ENCODE data around the gene PRXL2B. TPM values are rescaled to one million over a fixed set of nuclear protein-coding genes. Genes with fewer than 3 reads are reported as not detected.

The PRXL2B gene
- total RNA-seq, 4 donors from 2014 or later: 0.51 to 20.5 (median 13.2) TPM

DNA sequence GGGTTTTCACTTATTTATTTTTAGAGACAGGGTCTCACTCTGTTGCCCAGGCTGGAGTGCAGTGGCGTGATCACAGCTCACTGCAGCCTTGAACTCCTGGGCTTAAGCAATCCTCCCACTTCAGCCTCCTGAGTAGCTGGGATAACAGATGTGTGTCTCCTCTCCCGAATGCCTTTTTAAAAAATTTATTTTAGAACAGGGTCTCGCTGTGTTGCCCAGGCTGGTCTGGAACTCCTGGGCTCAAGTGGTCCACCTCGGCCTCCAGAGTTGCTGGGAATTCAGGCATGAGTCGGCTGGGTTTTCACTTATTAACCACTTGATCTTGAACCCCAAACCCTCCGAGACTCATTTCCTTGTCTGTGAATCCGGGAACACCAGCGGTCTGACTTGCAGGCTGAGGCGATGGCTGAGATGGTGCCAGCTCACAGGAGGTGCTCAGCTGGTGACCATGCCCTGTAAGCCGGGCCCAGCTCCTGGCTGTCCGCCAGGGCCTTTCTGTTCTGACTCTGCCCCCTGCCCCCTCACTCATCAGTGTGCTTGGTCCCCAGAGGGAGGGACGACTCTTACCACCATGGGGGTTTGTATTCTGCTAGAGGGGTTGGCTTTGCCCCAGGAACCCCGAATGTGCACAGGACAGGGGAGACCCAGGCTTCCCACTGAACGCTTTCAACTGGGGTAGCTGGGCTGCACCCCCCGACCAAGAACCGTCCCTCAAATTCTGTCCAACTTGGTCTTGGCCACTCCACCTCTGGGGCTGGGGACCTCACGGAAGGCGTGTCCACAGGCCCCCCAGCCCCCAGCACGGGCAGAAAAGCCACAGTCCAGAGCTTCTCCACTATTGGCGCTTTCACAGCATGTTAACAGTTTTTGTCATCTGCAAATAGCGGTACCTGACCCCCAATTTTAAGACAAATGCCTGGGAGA, 23.7 kb downstream of the PRXL2B start:
- Histone ChIP-seq H3K4me3 (no peak overlapping the region), H3K36me3 (no peaks in the 10 kb centered on the region), H3K27ac (no peak overlapping the region), H3K9me3 (peaks cover 0 to 3% of the 10 kb centered on the region in 2 donors), H3K27me3 (peaks cover 0 to 5% of the 10 kb centered on the region in 2 donors), H3K4me1 (no peaks in the 10 kb centered on the region)
- no peak for DNase-seq
- TF ChIP-seq POLR2A (IDR thresholded peaks at IDR 0.05): no peak
- TF ChIP-seq, protein P1, sequence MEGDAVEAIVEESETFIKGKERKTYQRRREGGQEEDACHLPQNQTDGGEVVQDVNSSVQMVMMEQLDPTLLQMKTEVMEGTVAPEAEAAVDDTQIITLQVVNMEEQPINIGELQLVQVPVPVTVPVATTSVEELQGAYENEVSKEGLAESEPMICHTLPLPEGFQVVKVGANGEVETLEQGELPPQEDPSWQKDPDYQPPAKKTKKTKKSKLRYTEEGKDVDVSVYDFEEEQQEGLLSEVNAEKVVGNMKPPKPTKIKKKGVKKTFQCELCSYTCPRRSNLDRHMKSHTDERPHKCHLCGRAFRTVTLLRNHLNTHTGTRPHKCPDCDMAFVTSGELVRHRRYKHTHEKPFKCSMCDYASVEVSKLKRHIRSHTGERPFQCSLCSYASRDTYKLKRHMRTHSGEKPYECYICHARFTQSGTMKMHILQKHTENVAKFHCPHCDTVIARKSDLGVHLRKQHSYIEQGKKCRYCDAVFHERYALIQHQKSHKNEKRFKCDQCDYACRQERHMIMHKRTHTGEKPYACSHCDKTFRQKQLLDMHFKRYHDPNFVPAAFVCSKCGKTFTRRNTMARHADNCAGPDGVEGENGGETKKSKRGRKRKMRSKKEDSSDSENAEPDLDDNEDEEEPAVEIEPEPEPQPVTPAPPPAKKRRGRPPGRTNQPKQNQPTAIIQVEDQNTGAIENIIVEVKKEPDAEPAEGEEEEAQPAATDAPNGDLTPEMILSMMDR (IDR thresholded peaks at IDR 0.05): no peak
- intact Hi-C loops (cut with DNase I; ENCODE audit: low total_unique reads): no loop called here

DNA sequence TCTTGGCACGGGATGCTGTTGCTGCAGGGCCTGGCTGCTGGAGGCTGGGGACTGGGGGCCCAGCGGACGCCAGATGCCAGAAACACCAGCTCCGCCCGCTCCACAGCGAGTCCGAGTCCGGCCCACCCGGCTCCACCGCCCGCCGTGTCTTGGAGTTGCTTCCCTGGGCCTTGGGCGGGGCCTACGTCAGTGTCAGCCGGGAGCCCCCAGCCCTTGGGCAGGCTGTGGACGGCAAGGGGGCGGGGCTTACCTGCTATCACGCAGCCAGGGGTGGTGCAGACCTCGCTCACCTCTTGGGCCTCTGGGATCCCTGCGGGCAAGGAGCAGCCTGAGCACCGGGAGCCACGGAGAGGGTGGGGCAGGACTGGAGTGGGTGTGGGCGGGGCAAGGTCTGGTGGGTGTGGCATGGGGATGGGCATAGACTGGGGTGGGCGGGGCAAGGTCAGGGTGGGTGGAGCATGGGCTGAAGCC, 24.5 kb downstream of the PRXL2B start:
- DNase-seq: no peak
- peaks cover 0 to 1% of the 10 kb centered on the region in 2 donors for H3K27me3 ChIP-seq
- no peak for TF ChIP-seq POLR2A (IDR thresholded peaks at IDR 0.05)
- TF ChIP-seq, protein P1 (IDR thresholded peaks at IDR 0.05): no peak
- H3K9me3 ChIP-seq: peaks cover 0 to 3% of the 10 kb centered on the region in 2 donors
- H3K27ac ChIP-seq: no peak overlapping the region
- H3K4me1 ChIP-seq: no peaks in the 10 kb centered on the region
- no peak overlapping the region for H3K4me3 ChIP-seq
- no peaks in the 10 kb centered on the region for H3K36me3 ChIP-seq
- intact Hi-C loops (cut with DNase I; ENCODE audit: low total_unique reads): no loop called here

DNA sequence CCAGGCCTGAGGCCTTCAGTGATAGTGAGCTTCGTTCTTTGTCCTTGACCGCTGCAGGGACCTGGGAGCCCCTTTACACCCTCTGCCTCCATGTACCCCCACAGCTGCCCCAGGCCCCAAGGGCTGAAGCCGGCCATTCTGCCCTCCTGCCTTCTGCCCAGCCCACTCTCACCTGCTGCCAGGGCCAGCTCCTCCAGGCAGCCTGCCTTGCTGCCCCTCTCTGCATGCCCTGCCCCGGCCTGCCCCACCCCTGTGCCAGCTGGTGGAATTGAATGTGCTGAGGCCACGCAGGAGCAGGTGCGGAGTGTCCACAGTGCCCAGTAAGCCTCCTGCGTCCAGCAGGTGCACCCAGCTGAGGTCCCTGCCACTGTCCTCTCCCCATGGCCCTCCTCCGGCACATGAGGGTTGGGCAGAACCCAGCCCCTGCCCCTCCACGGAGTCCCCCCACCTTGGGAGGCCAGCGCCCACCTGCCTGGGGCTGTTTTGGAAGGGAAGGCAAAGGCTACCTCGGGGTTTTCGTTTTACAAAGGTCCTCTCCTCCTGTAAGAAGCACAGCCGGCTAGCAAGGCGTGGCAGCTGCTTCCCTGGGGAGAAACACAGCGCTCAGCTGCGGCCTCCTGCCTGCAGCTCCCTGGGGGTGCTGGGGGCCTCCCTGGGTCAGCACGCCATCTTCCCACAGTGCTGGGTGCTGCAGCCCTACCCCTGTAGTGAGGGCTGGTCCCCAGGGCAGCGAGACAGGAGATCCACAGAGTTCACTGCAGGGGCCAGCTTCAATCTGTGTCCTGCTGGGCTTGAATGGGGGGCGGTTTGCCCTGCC, 25.3 kb downstream of the PRXL2B start:
- Histone ChIP-seq H3K4me1 (no peaks in the 10 kb centered on the region), H3K36me3 (no peaks in the 10 kb centered on the region), H3K4me3 (no peak overlapping the region), H3K9me3 (peaks cover 0 to 3% of the 10 kb centered on the region in 2 donors), H3K27me3 (no peaks in the 10 kb centered on the region), H3K27ac (no peak overlapping the region)
- intact Hi-C loops (cut with DNase I; ENCODE audit: low total_unique reads): no loop called here
- DNase-seq: no peak
- TF ChIP-seq, protein P1 (IDR thresholded peaks at IDR 0.05): no peak
- TF ChIP-seq POLR2A (IDR thresholded peaks at IDR 0.05): no peak

DNA sequence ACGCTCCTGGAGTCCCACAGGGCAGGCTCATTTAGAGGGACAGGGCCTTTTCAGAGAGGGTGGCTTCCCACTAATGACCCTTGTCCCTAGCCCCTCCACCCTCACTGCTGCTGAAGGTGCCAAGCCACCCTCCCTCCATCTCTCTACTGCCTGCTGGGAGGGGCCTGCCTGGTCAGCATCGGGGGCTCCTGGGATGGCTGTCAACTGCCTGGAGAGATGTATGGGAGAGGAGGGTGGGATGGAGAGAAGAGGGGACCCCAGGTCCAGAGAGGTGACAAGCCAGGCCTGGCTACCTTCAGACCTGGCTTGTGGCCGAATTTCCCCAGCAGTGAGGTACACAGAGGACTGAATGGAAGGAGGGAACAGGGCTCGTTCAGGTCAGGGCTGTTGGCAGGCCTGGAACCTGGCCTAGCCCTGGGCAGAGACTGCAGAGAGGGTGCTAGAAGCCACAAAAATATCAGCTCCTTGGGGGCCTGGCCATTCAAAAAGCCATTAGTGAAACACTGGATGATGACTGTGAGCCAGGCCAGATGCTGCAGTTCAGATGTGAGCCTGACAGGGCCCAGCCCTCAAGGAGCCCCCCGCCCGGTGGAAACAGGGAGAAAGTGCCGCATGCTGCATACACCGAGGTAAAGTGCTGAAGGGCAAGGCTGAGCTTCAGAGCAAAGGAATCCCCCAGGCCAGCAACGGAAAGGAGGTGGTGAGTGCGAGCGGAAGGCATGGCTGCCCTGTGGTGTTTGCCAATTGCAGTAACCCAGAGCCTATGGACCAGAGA, 26.2 kb downstream of the PRXL2B start:
- intact Hi-C loops (cut with DNase I; ENCODE audit: low total_unique reads): no loop called here
- H3K4me1 ChIP-seq: no peaks in the 10 kb centered on the region
- no peak for DNase-seq
- H3K27ac ChIP-seq: no peak overlapping the region
- no peak for TF ChIP-seq POLR2A (IDR thresholded peaks at IDR 0.05)
- TF ChIP-seq, protein P1 (IDR thresholded peaks at IDR 0.05): no peak
- H3K36me3 ChIP-seq: no peaks in the 10 kb centered on the region
- H3K9me3 ChIP-seq: peaks cover 0 to 3% of the 10 kb centered on the region in 2 donors
- H3K4me3 ChIP-seq: no peak overlapping the region
- no peaks in the 10 kb centered on the region for H3K27me3 ChIP-seq
